Right atrium auricular region (tissue), 2 donors: Measurements from ENCODE around the gene CCDC187. TPM values are rescaled to one million over a fixed set of nuclear protein-coding genes. Genes with fewer than 3 reads are reported as not detected.

Experiments
- DNase-seq: peaks from one replicate; pipeline ENCODE4 v3.0.0-alpha.2; 2019; ENCODE audit warnings: low spot score
- H3K27ac ChIP-seq, 2 donors: fragments of 200-600 bp; sonication (generic); 1 replicate in 1 of 2; 2 replicates in 1 of 2; pipeline ENCODE4 v1.5.1; 2016 to 2019
- H3K27me3 ChIP-seq, 2 donors: fragments of 200-600 bp; sonication (generic); one replicate each; pipeline versions ENCODE4 v1.5.1 to v1.6.0; 2017 to 2019
- H3K36me3 ChIP-seq: fragments of 200-600 bp; sonication (generic); one replicate; pipeline ENCODE4 v1.5.1; 2016
- H3K4me1 ChIP-seq, 2 donors: fragments of 200-600 bp; sonication (generic); one replicate each; pipeline versions ENCODE4 v1.5.1 to v1.6.0; 2017 to 2019
- H3K4me3 ChIP-seq, 2 donors: fragments of 200-600 bp; sonication (generic); 1 replicate in 1 of 2; 2 replicates in 1 of 2; pipeline ENCODE4 v1.5.1; 2017 to 2019; ENCODE audit warnings: mild to moderate bottlenecking in 1 of 2, moderate library complexity in 1 of 2
- H3K9me3 ChIP-seq, 2 donors: fragments of 200-600 bp; sonication (generic); one replicate each; pipeline ENCODE4 v1.5.1; 2019
- CTCF ChIP-seq, 2 donors: fragments of 200-600 bp; sonication (generic); IDR thresholded peaks; one replicate each; pipeline ENCODE4 v1.5.1; 2019; ENCODE audit warnings: antibody characterized with exemption in 2 of 2
- total RNA-seq, 2 donors: library from RNA; depleted of rRNA; stranded (reverse); fragments of >200 nt; gene quantifications; one replicate each; pipeline ENCODE4 v1.1.0, GENCODE V29; 2016

CCDC187 gene
- total RNA-seq, 2 donors from 2014 or later = not detected

- Histone ChIP-seq H3K9me3 (no peaks in the 10 kb centered on the region), H3K36me3 (peaks cover 20% of the 10 kb centered on the region), H3K4me3 (no peak overlapping the region), H3K27ac (peak overlapping the region; percentile 89 to 91), H3K4me1 (peaks cover 0 to 70% of the 10 kb centered on the region in 2 donors), H3K27me3 (no peaks in the 10 kb centered on the region)
- TF ChIP-seq CTCF (IDR thresholded peaks at IDR 0.05) = no peak
- DNase-seq = peak; percentile 84
Measured at GRCh38 chr9:136341042-136341655, 37.3 kb upstream of the CCDC187 start.

GRCh38 chr9:136340356-136341041, 36.6 kb upstream of the CCDC187 start:
- no peak for TF ChIP-seq CTCF (IDR thresholded peaks at IDR 0.05)
- no peak for DNase-seq
- peaks cover 0 to 63% of the 10 kb centered on the region in 2 donors for H3K4me1 ChIP-seq
- H3K27me3 ChIP-seq = no peaks in the 10 kb centered on the region
- peak overlapping the region; percentile 89 to 91 for H3K27ac ChIP-seq
- H3K36me3 ChIP-seq = peaks cover 26% of the 10 kb centered on the region
- no peaks in the 10 kb centered on the region for H3K9me3 ChIP-seq
- H3K4me3 ChIP-seq = no peak overlapping the region

GRCh38 chr9:136339958-136340310, 36.0 kb upstream of the CCDC187 start:
- TF ChIP-seq CTCF (IDR thresholded peaks at IDR 0.05) = no peak
- Histone ChIP-seq H3K4me3 (no peak overlapping the region), H3K36me3 (peaks cover 26% of the 10 kb centered on the region), H3K27ac (peak overlapping the region in 1 of 2 donors; percentile 89), H3K27me3 (no peaks in the 10 kb centered on the region), H3K9me3 (no peaks in the 10 kb centered on the region), H3K4me1 (peaks cover 0 to 57% of the 10 kb centered on the region in 2 donors)
- no peak for DNase-seq

GRCh38 chr9:136339173-136339957, 35.5 kb upstream of the CCDC187 start:
- Histone ChIP-seq H3K4me3 (no peak overlapping the region), H3K27ac (peak overlapping the region in 1 of 2 donors; percentile 89), H3K4me1 (peaks cover 0 to 52% of the 10 kb centered on the region in 2 donors), H3K9me3 (no peaks in the 10 kb centered on the region), H3K36me3 (peaks cover 26% of the 10 kb centered on the region), H3K27me3 (no peaks in the 10 kb centered on the region)
- TF ChIP-seq CTCF (IDR thresholded peaks at IDR 0.05) = peak; percentile 86 to 93
- no peak for DNase-seq

GRCh38 chr9:136338511-136338910, 34.6 kb upstream of the CCDC187 start:
- no peak for DNase-seq
- Histone ChIP-seq H3K4me3 (no peak overlapping the region), H3K27me3 (no peaks in the 10 kb centered on the region), H3K27ac (peak overlapping the region in 1 of 2 donors; percentile 17), H3K4me1 (peaks cover 0 to 44% of the 10 kb centered on the region in 2 donors), H3K36me3 (peaks cover 26% of the 10 kb centered on the region), H3K9me3 (no peaks in the 10 kb centered on the region)
- TF ChIP-seq CTCF (IDR thresholded peaks at IDR 0.05) = no peak
